ENCODE data around the gene SAMD8.

DNA sequence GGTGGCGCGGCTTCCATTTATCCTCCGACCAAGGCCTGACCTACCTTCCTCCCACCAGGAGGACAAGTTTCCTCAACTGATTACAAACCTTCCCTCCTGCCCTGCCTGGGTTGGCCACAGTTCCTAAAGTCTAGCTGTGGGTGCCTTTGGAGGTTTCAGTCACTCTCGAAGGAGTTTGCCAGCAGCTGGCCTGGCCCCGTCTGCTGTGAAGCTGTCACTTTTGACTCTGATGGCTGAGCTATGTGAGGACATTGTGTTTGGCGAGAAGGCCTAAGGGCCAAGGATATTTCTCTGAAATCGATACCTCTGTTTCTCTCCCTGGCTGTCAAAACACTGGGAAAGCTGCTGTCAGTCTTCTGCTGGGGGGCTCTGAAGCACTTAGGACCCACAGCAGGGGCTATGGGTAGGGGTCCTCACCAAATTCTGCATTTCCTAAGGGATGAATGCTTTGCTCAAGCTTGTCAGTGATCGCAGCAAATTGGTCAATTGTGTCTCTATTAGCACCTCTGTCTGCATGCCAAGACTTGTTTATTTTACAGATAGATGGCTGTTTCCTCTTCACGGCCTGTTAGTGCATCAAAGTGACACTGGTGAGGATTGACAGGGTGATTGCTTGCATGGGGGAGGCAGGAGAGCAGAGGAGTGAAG lies 31.9 kb upstream of the SAMD8 start:
- TF ChIP-seq ZFX (IDR thresholded peaks at IDR 0.05) (no peak), JUND (IDR thresholded peaks at IDR 0.05) (no peak)

Measured in HCT116 (cell line).